Skeletal muscle cell (primary cell): Measurements from ENCODE around the gene ZNF391.
"Not testable (repeated sequence)": the region's sequence is repeated elsewhere in the genome, so short reads cannot be mapped to it uniquely, and the experiment has no call there.

Experiments used
- DNase-seq: peaks from one replicate; pipeline ENCODE4 v3.0.0-alpha.2; 2010; ENCODE audit warnings: low read depth
- H3K4me3 ChIP-seq: 2 replicates; pipeline ENCODE4 v1.5.1; 2011; ENCODE audit warnings: low read depth, mild to moderate bottlenecking, control low read depth, low read length, moderate library complexity

ZNF391 gene

GRCh38 chr6:27388293-27389197 is at the start of gene ZNF391:
TSS of gene ZNF391 (plus strand) at chr6:27388759. CDS start at chr6:27400371, 11,612 bp downstream.
- DNase-seq, result peak; percentile 64
- H3K4me3 ChIP-seq, result peak within 1 kb of the TSS; percentile 81

GRCh38 chr6:27352850-27353249 is 35.7 kb upstream of the ZNF391 start:
- no peak for DNase-seq
- no peak overlapping the region for H3K4me3 ChIP-seq

- no peak overlapping the region for H3K4me3 ChIP-seq
- DNase-seq, result no peak
Measured at GRCh38 chr6:27358786-27359185, 29.8 kb upstream of the ZNF391 start.

- no peak for DNase-seq
- H3K4me3 ChIP-seq, result no peak overlapping the region
Measured at GRCh38 chr6:27359231-27359630, 29.3 kb upstream of the ZNF391 start.

- no peak for DNase-seq
- H3K4me3 ChIP-seq, result no peak overlapping the region
Measured at GRCh38 chr6:27368202-27368601, 20.4 kb upstream of the ZNF391 start.

GRCh38 chr6:27370391-27370790 is 18.2 kb upstream of the ZNF391 start:
- no peak for DNase-seq
- H3K4me3 ChIP-seq, result no peak overlapping the region

GRCh38 chr6:27374824-27375612 is 13.5 kb upstream of the ZNF391 start:
- DNase-seq, result peak; percentile 14

GRCh38 chr6:27375613-27376079 is 12.9 kb upstream of the ZNF391 start:
- H3K4me3 ChIP-seq, result peak overlapping the region; percentile 59
- DNase-seq, result no peak

More at GRCh38 chr6:27374824-27375612, 13.5 kb upstream of the ZNF391 start:
- peak overlapping the region; percentile 59 for H3K4me3 ChIP-seq

- DNase-seq, H3K4me3 ChIP-seq: not testable (repeated sequence)
Measured at GRCh38 chr6:27378406-27378805, 10.2 kb upstream of the ZNF391 start.

GRCh38 chr6:27381001-27381400 is 7.6 kb upstream of the ZNF391 start:
- H3K4me3 ChIP-seq, DNase-seq: not testable (repeated sequence)

GRCh38 chr6:27383011-27383410 is 5.5 kb upstream of the ZNF391 start:
- DNase-seq, result no peak
- no peak overlapping the region for H3K4me3 ChIP-seq

- H3K4me3 ChIP-seq, result no peak overlapping the region
- no peak for DNase-seq
Measured at GRCh38 chr6:27383481-27383880, 5.1 kb upstream of the ZNF391 start.

GRCh38 chr6:27392623-27393022 is 4.1 kb downstream of the ZNF391 start:
- no peak for DNase-seq
- no peak overlapping the region for H3K4me3 ChIP-seq

- no peak overlapping the region for H3K4me3 ChIP-seq
- DNase-seq, result no peak
Measured at GRCh38 chr6:27394073-27394472, 5.5 kb downstream of the ZNF391 start.

- DNase-seq, result no peak
- no peak overlapping the region for H3K4me3 ChIP-seq
Measured at GRCh38 chr6:27400877-27401642, 12.5 kb downstream of the ZNF391 start.

GRCh38 chr6:27406085-27406484 is 17.5 kb downstream of the ZNF391 start:
- H3K4me3 ChIP-seq, result no peak overlapping the region

GRCh38 chr6:27407153-27407814 is 18.7 kb downstream of the ZNF391 start:
- no peak overlapping the region for H3K4me3 ChIP-seq
- DNase-seq, result no peak

More at GRCh38 chr6:27406085-27406484, 17.5 kb downstream of the ZNF391 start:
- no peak for DNase-seq

GRCh38 chr6:27414300-27414699 is 25.7 kb downstream of the ZNF391 start:
- no peak for DNase-seq
- no peak overlapping the region for H3K4me3 ChIP-seq

- H3K4me3 ChIP-seq, result no peak overlapping the region
- no peak for DNase-seq
Measured at GRCh38 chr6:27414996-27415395, 26.4 kb downstream of the ZNF391 start.
